OCI-LY1 (cell line): ENCODE data around the gene KCNN4.
A peak's percentile ranks its signal among the peaks of the same experiment; 100 is the strongest.
"Not testable (repeated sequence)": the region's sequence is repeated elsewhere in the genome, so short reads cannot be mapped to it uniquely, and the experiment has no call there.

Experiments used
- H2AFZ ChIP-seq: fragments of 200-600 bp; sonication (generic), shearing (Covaris generic); 2 replicates; pipeline ENCODE4 v1.6.0; 2014; ENCODE audit warnings: antibody characterized with exemption, mild to moderate bottlenecking, low read length
- H3F3A ChIP-seq: fragments of 200-600 bp; sonication (generic), shearing (Covaris generic); 2 replicates; pipeline ENCODE4 v1.6.0; 2014; ENCODE audit warnings: mild to moderate bottlenecking, antibody characterized with exemption, low read length, moderate library complexity; ENCODE audit not compliant: insufficient read depth
- H3K27ac ChIP-seq: fragments of 200-600 bp; sonication (generic); 2 replicates; pipeline ENCODE4 v1.5.1; 2014; ENCODE audit warnings: low read length, mixed run types, mild to moderate bottlenecking, low read depth; ENCODE audit not compliant: poor library complexity, severe bottlenecking
- H3K27me3 ChIP-seq: fragments of 200-600 bp; sonication (generic); 2 replicates; pipeline ENCODE4 v1.6.0; 2014; ENCODE audit warnings: antibody characterized with exemption, mild to moderate bottlenecking, low read length, moderate library complexity; ENCODE audit not compliant: insufficient read depth
- H3K36me3 ChIP-seq: fragments of 200-600 bp; sonication (generic); 2 replicates; pipeline ENCODE4 v1.6.1; 2014; ENCODE audit warnings: mild to moderate bottlenecking, antibody characterized with exemption, low read length, moderate library complexity, mixed read lengths; ENCODE audit not compliant: insufficient read depth
- H3K4me1 ChIP-seq: fragments of 200-600 bp; sonication (generic); 2 replicates; pipeline ENCODE4 v1.5.1; 2014; ENCODE audit warnings: mild to moderate bottlenecking, low read length, moderate library complexity; ENCODE audit not compliant: insufficient read depth, severe bottlenecking
- H3K4me2 ChIP-seq: fragments of 200-600 bp; sonication (generic), shearing (Covaris generic); 2 replicates; pipeline ENCODE4 v1.6.1; 2014; ENCODE audit warnings: low read length
- H3K4me3 ChIP-seq: fragments of 200-600 bp; sonication (generic); 2 replicates; pipeline ENCODE4 v1.5.1; 2014; ENCODE audit warnings: low read length, low read depth, mild to moderate bottlenecking, mixed read lengths; ENCODE audit not compliant: poor library complexity, severe bottlenecking
- H3K79me2 ChIP-seq: fragments of 200-600 bp; shearing (Covaris generic); 2 replicates; pipeline ENCODE4 v1.6.1; 2016; ENCODE audit warnings: mixed run types, low read length, mixed read lengths; ENCODE audit not compliant: insufficient read depth
- H3K9ac ChIP-seq: fragments of 200-600 bp; sonication (generic), shearing (Covaris generic); 2 replicates; pipeline ENCODE4 v1.6.1; 2014; ENCODE audit warnings: mild to moderate bottlenecking, low read length, mixed read lengths
- H3K9me2 ChIP-seq: fragments of 200-600 bp; sonication (generic), shearing (Covaris generic); 2 replicates; pipeline ENCODE4 v1.6.1; 2014; ENCODE audit warnings: low read depth, mild to moderate bottlenecking, low read length, mixed read lengths
- H3K9me3 ChIP-seq: fragments of 200-600 bp; shearing (Covaris generic); 2 replicates; pipeline ENCODE4 v1.6.1; 2014; ENCODE audit warnings: low read length, mixed read lengths
- H4K20me1 ChIP-seq: fragments of 200-600 bp; sonication (generic), shearing (Covaris generic); 2 replicates; pipeline ENCODE4 v1.6.0; 2016; ENCODE audit warnings: mild to moderate bottlenecking, low read length; ENCODE audit not compliant: insufficient read depth
- EZH2 ChIP-seq: fragments of 200-600 bp; sonication (generic), shearing (Covaris generic); IDR thresholded peaks from 2 replicates; pipeline ENCODE4 v1.8.0; 2017; ENCODE audit warnings: borderline replicate concordance, mixed run types, mild to moderate bottlenecking, antibody characterized with exemption, low read length, moderate library complexity, mixed read lengths
- TF ChIP-seq, protein P1 (sequence below): fragments of 200-600 bp; sonication (generic), shearing (Covaris generic); IDR thresholded peaks from 2 replicates; pipeline ENCODE4 v1.5.1; 2017; ENCODE audit warnings: mild to moderate bottlenecking, antibody characterized with exemption, low read length, moderate library complexity, mixed read lengths

KCNN4 gene

DNA sequence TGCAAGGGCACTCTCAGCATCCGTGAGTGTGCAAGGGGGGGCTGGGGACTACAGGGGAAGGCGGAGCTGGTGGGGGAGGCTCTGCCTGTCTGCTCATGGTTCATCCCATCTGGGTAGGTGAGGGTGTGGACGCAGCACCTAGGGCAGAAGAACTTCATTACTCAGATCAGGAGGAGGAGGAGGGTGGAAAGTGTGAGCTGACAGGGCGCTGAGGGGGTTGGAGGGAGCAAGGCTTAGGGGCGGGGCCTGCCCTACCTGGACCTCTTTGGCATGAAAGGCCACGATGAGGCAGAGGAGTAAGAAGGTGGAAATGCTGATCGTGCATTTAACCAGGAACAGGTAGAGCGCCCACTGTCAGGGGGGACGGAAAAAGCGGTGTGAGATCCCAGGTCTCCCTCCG, 4.5 kb downstream of the KCNN4 start:
- H3K9me2 ChIP-seq: no peaks in the 10 kb centered on the region
- peak overlapping the region; percentile 85; the same call in 1 of the 2 replicates for H3K4me2 ChIP-seq
- H3K9me3 ChIP-seq: no peaks in the 10 kb centered on the region
- H3F3A ChIP-seq: no peaks in the 10 kb centered on the region
- peaks cover 49% of the 10 kb centered on the region for H3K4me1 ChIP-seq
- H3K79me2 ChIP-seq: no peaks in the 10 kb centered on the region
- no peak overlapping the region for H2AFZ ChIP-seq
- H3K4me3 ChIP-seq: no peak overlapping the region
- no peaks in the 10 kb centered on the region for H4K20me1 ChIP-seq
- H3K36me3 ChIP-seq: peaks cover 23% of the 10 kb centered on the region; the same call in 1 of the 2 replicates
- H3K9ac ChIP-seq: no peak overlapping the region
- TF ChIP-seq, protein P1, sequence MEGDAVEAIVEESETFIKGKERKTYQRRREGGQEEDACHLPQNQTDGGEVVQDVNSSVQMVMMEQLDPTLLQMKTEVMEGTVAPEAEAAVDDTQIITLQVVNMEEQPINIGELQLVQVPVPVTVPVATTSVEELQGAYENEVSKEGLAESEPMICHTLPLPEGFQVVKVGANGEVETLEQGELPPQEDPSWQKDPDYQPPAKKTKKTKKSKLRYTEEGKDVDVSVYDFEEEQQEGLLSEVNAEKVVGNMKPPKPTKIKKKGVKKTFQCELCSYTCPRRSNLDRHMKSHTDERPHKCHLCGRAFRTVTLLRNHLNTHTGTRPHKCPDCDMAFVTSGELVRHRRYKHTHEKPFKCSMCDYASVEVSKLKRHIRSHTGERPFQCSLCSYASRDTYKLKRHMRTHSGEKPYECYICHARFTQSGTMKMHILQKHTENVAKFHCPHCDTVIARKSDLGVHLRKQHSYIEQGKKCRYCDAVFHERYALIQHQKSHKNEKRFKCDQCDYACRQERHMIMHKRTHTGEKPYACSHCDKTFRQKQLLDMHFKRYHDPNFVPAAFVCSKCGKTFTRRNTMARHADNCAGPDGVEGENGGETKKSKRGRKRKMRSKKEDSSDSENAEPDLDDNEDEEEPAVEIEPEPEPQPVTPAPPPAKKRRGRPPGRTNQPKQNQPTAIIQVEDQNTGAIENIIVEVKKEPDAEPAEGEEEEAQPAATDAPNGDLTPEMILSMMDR: no peak
- no peak for TF ChIP-seq EZH2
- H3K27ac ChIP-seq: peak overlapping the region; percentile 98
- no peaks in the 10 kb centered on the region for H3K27me3 ChIP-seq

DNA sequence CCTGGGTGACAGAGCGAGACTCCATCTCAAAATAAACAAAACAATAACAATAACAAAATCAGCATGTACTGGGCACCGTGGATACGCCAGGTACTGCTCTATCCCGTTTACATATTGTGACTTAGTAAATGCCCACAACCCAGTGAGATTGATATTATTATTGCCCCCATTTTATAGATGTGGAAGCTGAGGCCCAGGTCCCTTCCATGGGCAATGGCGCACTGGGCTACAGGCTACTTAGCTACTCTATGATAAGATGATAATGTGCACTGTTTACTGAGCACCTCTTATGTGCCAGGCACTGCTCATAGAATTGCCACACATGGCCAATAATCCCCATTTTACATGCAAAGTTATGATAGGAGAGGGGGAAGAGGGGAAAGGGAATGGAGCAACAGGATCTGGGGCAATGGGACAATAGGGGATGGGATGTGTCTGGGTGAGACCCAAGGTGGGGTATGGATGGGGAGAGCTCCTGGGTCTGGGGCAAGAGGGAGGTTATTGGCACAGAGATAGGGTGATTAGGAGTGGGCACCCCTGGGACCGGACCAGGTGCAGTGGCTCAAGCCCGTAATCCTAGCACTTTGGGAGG, 5.4 kb downstream of the KCNN4 start:
- peaks cover 25% of the 10 kb centered on the region; the same call in 1 of the 2 replicates for H3K36me3 ChIP-seq
- H3K9ac ChIP-seq: no peak overlapping the region
- TF ChIP-seq EZH2: no peak
- TF ChIP-seq, protein P1: no peak
- H3K4me2 ChIP-seq: no peak overlapping the region
- H3K79me2 ChIP-seq: no peaks in the 10 kb centered on the region
- H3K27me3 ChIP-seq: no peaks in the 10 kb centered on the region
- H3K9me2 ChIP-seq: no peaks in the 10 kb centered on the region
- no peak overlapping the region for H3K4me3 ChIP-seq
- H2AFZ ChIP-seq: no peak overlapping the region
- peaks cover 42% of the 10 kb centered on the region for H3K4me1 ChIP-seq
- H4K20me1 ChIP-seq: no peaks in the 10 kb centered on the region
- no peaks in the 10 kb centered on the region for H3F3A ChIP-seq
- H3K9me3 ChIP-seq: no peaks in the 10 kb centered on the region
- no peak overlapping the region for H3K27ac ChIP-seq

DNA sequence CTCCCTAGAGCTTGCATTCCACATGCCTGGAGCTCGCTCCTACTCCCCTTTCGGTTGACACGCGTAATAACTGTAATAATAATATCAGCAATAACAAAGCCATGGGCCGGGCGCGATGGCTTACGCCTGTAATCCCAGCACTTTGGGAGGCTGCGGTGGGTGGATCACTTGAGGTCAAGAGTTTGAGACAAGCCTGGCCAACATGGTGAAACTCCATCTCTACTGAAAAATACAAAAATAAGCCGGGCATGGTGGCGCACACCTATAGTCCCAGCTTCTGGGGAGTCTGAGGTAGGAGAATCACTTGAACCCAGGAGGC, 5.9 kb downstream of the KCNN4 start:
- not testable (repeated sequence) for H2AFZ ChIP-seq, H3K27ac ChIP-seq, H3K79me2 ChIP-seq, H3K9ac ChIP-seq, H4K20me1 ChIP-seq, H3K4me2 ChIP-seq, H3K9me3 ChIP-seq, H3K9me2 ChIP-seq, H3F3A ChIP-seq, H3K4me3 ChIP-seq, H3K27me3 ChIP-seq
- H3K4me1 ChIP-seq: peaks cover 39% of the 10 kb centered on the region
- H3K36me3 ChIP-seq: peaks cover 29% of the 10 kb centered on the region; the same call in 1 of the 2 replicates
